NCI-H2081 (cell line): ENCODE measurements around the gene TOR1B.
"Not testable (repeated sequence)": the region's sequence is repeated elsewhere in the genome, so short reads cannot be mapped to it uniquely, and the experiment has no call there.

Experiments
- DNase-seq, 2 experiments: peaks; one replicate each; lab custom pipeline; 2025; lab: John Stamatoyannopoulos, UW

TOR1B gene

DNA sequence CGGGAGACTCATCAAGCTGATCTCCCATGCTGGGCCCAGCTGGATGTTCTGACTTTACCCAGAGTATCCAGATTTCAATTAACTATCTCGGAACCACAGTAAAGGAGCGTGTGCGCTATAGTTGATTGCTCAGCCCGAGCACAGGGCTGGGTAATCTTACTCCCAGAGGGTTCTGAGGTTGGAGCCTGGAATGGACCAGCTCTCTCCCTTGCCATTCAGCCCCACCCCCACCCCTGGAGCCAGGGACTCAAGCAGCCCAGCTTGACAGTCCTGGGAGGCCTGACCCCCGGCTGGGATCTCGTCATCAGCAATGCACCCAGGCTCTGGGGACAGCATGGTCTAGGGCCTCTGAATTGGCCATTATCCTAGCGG is 26.4 kb upstream of the TOR1B start:
- DNase-seq = no peak

DNA sequence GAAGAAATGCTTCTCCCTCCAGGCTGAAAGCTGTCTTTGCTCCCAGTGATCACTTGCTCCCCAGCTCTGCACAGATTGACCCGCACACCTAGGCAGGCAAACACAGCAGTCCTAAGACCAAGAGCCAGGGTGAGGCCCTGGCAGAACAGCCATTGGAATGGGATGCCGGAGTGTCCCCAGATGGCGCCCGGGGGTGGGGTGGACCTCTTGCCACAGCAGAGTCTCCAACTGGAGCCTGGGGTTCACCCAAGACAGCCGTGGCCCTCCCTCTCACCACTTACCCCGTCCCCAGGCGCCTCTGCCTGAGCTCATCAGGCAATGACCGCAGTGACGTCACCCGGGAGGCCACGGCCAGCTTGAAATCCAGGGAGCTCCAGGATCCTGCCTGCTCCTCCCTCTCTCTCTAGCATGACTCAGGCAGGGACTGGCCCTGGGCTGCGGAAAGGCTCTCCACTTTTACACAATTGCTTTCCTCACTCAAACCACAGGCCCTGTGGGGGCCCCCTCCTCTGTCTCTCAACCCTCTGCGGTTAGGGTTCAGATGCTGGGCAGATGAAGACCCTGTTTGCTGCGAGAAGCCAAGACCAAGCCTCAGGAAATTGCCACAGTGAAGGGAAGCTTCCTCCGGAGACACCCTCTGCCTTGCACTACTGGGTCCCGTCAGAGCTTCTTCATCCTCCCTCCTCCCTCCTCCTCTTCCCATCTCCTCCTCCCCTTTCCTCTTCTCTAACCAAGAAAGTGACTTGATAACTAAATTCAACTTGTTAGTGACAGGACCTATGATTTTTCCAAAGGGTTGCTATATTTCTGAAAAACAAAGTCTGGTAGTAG is 25.8 kb upstream of the TOR1B start:
- DNase-seq = no peak

DNA sequence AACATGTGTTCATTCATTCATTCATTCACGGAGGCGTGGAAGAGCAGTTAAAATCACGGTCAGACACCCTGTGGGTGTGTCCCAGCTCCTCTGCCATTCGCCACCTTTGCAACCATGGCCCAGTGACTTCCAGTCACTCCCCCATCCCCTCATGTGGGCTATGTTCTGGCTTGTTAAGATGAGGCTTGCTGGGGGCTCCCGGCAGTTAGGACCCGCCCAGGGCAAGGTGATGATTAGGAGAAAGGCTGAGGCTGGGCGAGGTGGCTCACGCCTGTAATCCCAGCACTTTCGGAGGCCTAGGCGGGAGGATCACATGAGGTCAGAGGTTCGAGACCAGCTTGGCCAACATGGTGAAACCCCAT is 25.2 kb upstream of the TOR1B start:
- DNase-seq = no peak

DNA sequence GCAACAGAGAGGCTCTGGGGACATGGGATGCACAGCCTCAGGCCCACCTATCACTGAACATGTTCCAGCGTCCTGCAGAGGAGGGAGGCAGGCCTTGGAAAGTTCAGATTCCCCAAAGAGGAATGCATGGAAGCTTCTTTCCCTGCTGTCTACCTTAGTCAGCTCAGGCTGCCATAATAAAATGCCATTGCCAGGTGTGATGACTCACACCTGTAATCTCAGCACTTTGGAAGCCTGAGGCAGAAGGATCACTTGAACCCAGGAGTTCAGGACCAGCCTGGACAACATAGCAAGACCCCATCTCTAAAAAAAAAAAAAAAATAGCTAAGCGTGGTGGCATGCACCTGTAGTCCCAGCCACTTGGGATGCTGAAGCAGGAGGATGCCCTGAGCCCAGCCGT is 24.5 kb upstream of the TOR1B start:
- DNase-seq = no peak

DNA sequence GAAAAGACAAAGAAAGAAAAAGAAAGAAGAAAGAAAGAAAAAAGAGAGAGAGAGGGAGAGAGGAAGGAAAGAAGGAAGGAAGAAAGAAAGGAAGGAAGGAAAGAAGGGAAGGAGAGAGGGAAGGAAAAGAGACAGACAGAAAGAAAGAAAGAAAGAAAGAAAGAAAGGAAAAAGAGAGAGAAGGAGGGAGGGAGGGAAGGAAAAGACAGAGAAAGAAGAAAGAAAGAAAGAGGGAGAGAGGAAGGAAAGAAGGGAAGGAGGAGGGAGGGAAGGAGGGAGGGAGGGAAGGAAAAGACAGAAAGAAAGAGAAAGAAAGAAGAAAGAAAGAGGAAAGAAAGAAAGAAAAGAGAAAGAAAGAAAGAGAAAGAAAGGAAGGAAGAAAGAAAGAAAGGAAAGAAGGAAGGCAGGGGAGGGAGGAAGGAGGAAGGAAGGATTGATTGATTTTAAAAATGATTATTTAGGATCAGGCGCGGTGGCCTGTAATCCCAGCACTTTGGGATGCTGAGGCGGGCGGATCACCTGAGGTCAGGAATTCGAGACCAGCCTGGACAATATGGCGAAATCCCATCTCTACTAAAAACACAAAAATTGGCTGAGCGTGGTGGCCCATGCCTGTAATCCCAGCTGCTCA is 23.3 kb upstream of the TOR1B start:
- DNase-seq = no peak

DNA sequence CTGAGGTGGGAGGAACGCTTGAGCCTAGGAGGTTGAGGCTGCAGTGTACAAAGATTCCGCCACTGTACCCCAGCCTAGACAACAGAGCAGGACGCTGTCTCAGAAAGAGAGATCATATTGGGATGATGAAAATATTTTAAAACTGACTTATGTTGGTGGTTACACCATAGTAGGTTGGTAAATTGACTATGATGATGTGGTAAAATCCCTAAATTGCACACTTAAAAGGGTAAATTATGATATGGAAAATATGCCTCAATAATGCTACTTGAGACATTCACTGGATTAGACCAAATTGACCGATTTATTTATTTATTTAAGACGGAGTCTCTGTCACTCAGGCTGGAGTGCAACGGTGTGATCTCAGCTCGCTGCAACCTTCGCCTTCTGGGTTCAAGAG is 21.9 kb upstream of the TOR1B start:
- no peak for DNase-seq

DNA sequence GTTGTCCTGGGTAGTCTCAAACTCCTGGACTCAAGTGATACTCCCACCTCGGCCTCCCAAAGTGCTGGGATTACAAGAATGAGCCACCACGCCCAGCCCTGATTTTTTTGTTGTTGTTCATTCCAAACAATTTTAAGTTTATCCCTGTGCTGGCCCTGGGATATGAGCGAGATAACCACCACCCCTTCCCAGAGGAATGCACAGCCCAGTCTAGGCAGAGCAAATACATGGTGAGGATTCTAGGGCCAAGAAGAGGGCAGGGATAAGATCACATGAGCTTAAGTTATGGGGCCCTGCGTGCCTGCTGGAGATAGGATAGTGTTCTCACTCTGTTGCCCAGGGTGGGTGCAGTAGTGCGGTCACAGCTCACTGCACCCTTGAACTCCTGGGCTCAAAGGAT is 21.0 kb upstream of the TOR1B start:
- no peak for DNase-seq

DNA sequence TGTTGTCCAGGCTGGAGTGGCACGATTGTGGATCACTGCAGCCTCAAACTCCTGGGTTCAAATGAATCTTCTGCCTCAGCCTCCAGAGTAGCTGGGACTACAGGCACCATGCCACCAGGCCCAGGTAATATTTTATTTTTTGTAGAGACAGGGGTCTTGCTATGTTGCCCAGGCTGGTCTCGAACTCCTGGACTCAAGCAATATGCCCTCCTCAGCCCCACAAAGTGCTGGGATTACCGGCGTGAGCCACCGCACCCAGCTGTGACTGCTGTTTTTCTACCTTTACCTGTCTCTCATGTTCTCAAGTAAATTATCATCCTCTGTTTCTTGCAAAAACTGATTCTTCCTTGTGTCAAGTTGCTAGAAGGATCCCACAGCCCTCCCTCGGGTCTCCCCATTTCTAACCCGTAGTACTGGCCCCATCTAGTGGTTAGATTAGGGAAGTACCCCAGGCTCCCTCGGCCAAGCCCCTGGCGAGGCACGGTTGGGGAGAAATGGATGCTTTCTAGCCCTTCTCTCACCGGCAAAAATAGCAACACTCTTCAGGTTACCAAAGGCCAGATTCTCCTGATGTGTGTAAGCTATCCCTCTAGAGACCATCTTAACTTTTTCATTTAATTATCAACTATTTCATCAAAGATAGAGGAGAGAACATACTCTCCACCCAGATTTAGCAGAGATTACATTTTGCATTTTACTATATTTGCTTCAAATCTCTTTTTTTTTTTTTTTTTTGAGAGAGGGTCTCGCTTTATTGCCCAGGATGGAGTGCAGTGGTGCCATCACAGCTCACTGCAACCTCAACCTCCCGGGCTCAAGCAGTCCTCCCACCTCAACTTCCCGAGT is 19.2 kb upstream of the TOR1B start:
- DNase-seq = peak; percentile 42 to 74

DNA sequence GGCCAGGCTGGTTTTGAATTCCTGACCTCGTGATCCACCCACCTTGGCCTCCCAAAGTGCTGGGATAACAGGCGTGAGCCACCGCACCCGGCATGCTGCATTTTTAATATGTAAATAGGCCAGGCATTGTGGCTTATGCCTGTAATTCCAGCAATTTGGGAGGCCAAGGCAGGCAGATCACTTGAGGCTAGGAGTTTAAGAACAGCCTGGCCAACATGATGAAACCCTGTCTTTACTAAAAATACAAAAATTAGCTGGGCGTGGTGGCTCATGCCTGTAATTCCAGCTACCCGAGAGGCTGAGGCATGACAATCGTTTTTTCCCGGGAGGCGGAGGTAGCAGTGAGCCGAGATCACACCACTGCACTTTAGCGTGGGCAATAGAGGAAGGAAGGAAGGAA is 18.0 kb upstream of the TOR1B start:
- DNase-seq = not testable (repeated sequence)

DNA sequence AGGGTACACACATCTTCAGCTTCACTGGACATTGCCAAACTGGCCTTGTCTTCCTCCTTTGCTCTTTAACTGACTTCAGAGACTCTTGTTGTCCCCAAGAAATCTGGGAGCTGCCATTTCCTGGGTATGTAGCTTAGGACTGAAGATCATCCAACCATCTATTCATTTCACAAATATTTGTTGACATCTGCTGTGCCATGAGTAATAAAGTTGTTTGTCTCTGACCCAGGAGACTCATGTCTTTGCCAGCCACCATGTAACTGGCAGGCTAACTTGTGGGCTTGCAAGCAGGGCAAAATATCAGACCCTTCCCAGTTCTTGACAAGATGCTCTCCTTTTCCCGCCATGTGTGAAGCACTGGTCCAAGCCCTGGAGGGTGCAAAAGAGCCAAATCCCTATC is 17.1 kb upstream of the TOR1B start:
- no peak for DNase-seq

DNA sequence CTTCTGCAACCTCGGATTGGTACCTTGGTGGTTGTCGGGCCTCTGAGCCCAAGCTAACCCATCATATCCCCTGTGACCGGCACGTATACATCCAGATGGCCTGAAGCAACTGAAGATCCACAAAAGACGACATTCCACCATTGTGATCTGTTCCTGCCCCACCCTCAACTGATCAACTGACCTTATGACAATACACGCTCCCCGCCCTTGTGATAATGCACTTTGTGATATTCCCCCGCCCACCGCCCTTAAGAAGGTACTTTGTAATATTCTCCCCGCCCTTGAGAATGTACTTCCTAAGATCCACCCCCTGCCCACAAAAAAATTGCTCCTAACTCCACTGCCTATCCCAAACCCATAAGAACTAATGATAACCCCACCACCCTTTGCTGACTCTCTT is 16.5 kb upstream of the TOR1B start:
- DNase-seq = no peak

DNA sequence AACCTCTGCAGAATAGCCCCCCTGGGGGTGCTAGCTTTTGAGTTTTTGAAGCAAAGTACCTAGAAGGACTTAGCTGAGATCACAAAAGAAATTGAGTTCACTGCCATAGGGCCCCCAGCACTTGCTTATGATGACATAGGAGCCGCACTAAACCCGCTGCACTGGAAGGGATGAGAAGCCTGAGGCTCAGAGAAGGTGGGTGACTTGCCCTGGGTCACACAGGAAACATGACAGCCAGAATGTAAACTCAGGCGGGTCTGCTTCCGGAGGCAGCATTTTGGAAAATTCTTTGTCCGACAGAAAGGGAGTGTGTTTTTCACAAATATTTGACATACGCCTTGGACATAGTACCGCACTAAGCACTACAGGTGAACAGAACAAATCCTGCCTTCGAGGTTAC is 8.4 kb upstream of the TOR1B start:
- no peak for DNase-seq

DNA sequence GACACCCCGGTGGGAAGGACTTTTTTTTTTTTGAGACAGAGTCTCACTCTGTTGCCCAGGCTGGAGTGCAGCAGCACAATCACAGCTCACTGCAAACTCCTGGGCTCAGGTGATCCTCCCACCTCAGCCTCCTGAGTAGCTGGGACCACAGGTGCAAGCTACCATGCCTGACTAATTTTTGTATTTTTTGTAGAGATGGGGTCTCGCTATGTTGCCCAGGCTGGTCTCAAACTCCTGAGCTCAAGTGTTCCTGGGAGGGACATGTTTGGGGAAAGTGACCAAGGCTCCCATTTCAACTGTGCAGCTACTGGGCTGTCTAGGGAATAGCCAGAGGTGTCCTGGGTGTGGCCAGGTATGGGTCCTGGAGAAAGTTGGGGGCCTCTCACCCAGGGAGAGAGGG is 7.0 kb upstream of the TOR1B start:
- DNase-seq = not testable (repeated sequence)

DNA sequence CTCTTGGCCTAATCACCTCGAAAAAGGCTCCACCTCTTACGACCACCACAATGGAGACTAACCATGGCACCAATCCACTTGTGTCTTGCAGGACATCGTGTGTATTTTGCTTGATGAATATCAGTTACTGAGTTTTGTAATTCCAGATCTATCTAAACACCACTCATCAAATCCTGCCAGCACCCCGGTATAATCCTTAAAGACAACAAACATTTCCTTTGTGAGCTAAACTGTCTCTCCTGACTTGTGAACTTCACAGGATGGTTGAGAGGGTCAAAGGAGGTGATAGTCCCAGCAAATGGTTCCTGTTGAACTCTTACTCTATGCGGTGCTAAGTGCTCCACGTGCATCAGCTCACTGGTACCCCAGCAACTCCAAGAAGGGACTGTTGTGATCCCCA is 4.0 kb upstream of the TOR1B start:
- DNase-seq = no peak

DNA sequence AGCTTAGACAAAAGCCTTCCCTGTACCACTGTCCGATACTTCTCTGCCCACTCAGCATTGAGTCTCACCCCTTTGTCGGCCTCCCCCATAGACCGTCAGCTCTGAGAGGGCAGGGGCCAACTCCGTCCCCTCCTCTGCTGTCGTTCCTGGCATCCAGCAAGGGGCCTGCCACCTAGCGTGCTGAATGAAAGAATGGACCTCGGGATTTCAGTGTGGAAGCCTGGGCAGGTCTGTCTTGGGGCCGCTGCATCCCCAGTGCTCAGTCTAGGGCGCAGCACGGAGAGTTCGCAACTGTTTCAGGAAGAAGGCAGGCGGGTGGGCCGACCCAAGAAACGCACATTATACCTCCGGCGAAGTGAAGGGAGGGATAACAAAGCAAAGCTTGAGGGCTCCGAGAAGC is 1.5 kb upstream of the TOR1B start:
- no peak for DNase-seq

DNA sequence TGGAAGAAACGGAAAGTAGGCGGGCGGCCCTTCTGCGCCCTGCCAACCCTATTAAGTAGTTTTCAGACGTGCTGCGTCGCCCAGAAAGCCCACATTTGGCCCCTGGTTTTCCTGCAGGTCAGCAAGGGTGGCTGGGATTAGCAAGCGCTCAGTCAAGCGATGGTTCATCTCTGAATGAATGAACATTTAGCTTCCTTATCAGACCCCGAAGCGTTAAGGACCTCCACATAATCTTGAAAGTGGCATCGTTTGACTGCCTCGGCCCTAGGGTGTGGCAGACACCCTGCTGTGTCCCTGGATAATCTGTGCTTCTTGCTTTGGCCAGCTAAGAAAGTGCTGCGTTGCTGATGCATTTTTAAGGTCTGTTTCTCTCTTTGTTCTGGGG is 684 bp downstream of the TOR1B start:
- no peak for DNase-seq

DNA sequence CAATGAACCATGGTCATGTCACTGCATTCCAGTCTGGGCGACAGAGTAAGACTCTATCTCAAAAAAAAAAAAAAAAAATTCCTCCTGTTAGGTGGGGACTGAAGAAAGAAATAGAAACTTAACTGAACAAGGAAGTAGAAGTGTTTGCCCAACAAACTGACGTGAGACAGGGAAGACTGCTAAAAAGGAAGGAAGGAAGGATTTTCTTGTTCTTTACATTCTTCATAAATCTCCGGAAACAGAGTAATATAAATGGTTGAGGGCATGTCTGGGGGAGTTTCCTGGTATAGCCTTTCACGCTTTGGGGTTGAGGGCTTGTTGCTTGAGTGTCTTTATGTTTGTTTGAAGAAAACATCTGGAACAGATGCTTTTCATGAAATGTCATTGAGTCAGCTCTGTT is 3.1 kb downstream of the TOR1B start:
- no peak for DNase-seq

DNA sequence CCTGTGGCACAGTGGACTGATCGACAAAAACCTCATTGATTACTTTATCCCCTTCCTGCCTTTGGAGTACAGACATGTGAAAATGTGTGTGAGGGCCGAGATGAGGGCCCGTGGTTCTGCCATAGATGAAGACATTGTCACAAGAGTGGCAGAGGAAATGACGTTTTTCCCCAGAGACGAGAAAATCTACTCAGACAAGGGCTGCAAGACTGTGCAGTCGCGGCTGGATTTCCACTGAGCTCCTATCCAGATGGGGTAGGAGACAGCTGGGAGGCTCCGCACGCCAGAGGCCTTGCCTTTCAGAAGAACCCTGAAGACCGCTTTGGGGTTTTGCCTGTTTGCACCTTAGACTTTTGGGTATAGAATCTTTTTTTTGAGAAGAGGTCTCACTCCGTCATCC is 6.4 kb downstream of the TOR1B start:
- no peak for DNase-seq

DNA sequence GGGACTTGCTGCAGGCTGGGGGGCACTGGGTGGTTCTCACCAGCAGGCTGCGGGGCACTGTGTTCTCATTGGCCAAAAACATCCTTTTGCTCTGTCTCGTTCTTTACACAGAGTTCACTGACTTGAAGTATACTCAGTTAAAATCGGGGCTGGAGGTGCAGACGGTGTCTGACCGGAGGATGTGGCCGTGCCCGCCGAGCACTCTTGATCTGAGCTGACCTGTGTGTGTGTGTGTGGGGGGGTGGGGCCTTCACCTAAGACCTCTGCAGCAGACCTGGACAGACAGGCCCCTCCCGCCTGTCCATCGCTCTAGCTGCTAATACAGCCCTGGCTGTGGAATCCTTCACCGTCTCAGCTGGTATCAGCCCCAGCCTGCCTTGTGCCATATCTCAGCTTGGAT is 7.1 kb downstream of the TOR1B start:
- DNase-seq = no peak

DNA sequence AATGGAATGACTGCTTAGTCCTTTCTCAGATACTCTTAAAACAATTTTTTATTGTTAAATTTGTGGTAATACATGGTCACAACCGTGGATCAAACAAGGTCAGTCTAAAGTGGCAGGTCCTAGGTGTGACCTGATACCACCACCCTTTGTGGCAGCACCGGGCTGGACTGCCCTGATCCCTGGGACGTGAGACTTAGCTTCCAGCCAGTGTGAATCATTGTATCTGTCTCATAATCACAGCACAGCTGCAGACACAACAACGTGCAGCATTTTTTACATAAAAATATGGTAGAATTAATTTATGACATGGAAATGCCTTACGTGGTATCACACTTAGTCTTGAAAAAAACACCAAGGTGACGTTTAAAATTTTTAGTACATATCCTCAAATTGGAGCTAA is 7.8 kb downstream of the TOR1B start:
- DNase-seq = no peak

DNA sequence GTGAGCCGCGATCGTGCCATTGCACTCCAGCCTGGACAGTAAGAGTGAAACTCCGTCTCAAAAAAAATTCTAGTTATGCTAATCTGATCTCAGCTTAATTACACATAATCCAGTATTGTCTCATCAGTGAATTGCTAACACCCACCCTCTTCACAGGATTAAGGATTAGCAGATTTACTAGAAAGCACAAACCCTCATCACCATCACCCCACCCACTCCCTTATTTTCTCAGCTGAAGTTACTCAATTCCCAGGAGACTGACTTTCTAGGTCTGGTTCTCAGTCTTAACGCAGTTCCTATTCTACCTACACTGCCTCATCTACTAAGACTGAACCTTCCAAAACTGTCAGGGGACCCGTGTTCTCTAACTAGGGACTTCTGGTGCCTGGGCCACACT is 9.0 kb downstream of the TOR1B start:
- DNase-seq = no peak

DNA sequence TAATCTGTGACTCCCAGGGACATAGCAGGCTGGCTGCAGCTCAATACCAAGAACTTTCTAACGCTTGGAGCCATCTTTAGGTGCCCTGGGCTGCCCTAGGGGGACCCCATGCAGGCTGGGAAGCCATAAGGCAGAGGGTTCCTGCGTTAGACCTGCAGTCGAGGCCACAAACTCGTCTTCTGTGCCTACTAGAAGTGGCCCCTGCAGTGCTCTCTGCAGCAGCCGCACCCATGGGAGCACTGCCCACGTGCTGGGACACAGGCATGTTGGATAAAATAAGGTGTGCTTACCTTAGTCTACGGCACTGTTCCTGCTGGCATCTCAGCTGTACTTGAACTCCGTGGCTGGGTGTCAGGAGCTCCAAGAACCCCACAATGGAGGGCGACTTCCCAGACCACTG is 9.4 kb downstream of the TOR1B start:
- DNase-seq = no peak

DNA sequence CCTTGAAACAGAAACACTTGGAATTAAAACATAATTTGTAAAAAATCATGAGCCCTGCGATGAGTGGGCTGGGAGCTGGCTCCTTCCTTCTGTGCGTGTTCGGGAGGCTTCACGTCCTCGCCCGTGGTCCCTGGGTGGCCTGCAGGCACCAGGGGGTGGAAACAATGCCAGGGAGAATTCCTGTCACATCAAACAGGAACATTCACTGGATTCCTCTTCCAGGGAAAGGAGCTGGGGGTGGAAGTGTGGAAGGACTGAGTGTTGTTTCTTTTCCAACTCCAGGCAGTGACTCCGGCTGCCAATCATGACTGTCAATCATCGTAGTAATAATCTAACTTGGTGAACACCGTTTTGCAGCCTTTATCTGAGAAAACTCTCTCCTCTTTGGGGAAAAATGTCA is 10.7 kb downstream of the TOR1B start:
- no peak for DNase-seq
